Thyroid gland (tissue), 4 donors: ENCODE results near the gene POR.

Experiments
- POLR2A ChIP-seq, 2 donors: fragments of 450-650 bp; IDR thresholded peaks; one replicate each; pipeline ENCODE4 v1.6.1; 2017; ENCODE audit warnings: antibody characterized with exemption in 2 of 2, mild to moderate bottlenecking in 2 of 2, moderate library complexity in 1 of 2
- TF ChIP-seq, protein P1 (sequence below), 6 experiments: fragments of 200-600 bp in 3 of 6; fragments of 450-650 bp in 3 of 6; sonication (generic) in 3 of 6; IDR thresholded peaks; one replicate each; pipeline ENCODE4 v1.5.1; 2016 to 2019; ENCODE audit warnings: antibody characterized with exemption in 6 of 6, mild to moderate bottlenecking in 2 of 6, inconsistent platforms in 1 of 6, moderate library complexity in 1 of 6

DNA sequence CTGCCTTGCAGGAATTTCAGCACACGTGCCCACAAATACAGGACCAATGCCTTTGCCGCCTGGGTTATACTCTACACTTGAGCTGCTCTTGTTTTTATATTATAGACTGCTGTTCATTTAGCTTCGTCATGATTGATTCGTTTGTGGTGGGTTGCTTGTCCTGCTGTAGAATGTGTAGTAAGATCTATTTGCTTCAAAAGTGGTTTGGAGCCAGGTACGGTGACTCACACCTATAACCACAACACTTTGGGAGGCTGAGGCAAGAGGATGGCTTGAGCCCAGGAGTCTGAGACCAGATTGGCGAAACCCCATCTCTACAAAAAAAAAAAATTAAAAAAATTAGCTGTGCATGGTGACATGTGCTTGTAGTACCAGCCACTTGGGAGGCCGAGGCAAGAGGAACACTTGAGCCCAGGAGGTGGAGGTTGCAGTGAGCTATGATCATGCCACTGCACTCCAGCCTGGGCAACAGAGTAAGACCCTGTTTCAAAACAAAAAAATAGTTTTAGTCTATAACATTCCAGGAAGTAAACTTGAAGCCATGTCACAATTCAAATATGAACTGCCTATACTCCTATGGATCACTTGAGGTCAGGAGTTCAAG lies 45.1 kb upstream of the POR start:
- TF ChIP-seq, protein P1, sequence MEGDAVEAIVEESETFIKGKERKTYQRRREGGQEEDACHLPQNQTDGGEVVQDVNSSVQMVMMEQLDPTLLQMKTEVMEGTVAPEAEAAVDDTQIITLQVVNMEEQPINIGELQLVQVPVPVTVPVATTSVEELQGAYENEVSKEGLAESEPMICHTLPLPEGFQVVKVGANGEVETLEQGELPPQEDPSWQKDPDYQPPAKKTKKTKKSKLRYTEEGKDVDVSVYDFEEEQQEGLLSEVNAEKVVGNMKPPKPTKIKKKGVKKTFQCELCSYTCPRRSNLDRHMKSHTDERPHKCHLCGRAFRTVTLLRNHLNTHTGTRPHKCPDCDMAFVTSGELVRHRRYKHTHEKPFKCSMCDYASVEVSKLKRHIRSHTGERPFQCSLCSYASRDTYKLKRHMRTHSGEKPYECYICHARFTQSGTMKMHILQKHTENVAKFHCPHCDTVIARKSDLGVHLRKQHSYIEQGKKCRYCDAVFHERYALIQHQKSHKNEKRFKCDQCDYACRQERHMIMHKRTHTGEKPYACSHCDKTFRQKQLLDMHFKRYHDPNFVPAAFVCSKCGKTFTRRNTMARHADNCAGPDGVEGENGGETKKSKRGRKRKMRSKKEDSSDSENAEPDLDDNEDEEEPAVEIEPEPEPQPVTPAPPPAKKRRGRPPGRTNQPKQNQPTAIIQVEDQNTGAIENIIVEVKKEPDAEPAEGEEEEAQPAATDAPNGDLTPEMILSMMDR (IDR thresholded peaks at IDR 0.05), result no peak
- TF ChIP-seq POLR2A (IDR thresholded peaks at IDR 0.05), result no peak
